K562 (cell line): ENCODE results near the gene ZFPM1. TPM values are rescaled to one million over a fixed set of nuclear protein-coding genes. Genes with fewer than 3 reads are reported as not detected.
A peak's percentile ranks its signal among the peaks of the same experiment; 100 is the strongest.

Experiments used
- E2F6 ChIP-seq, 2 experiments: IDR thresholded peaks; 2 replicates each; pipeline ENCODE4 v1.6.1; 2011; ENCODE audit warnings: borderline replicate concordance in 1 of 2, control low read depth in 1 of 2, low read depth in 1 of 2, low read length in 1 of 2, mild to moderate bottlenecking in 1 of 2, mixed read lengths in 1 of 2, moderate library complexity in 1 of 2; ENCODE audit not compliant: insufficient read depth in 1 of 2, insufficient read length in 1 of 2, poor library complexity in 1 of 2, severe bottlenecking in 1 of 2; ENCODE audit errors: extremely low read depth in 1 of 2
- KDM2B ChIP-seq: fragments of 250-450 bp; sonication (Bioruptor Pico); IDR thresholded peaks from 2 replicates; pipeline ENCODE4 v1.8.0; 2021; ENCODE audit warnings: mild to moderate bottlenecking, moderate library complexity
- MCM5 ChIP-seq: fragments of 450-650 bp; IDR thresholded peaks from 2 replicates; pipeline ENCODE4 v1.6.1; 2016; ENCODE audit warnings: low read depth
- MNT ChIP-seq, 2 experiments: fragments of 450-650 bp; conservative IDR thresholded peaks; 2 replicates each; pipeline ENCODE4 v1.6.1; 2017; ENCODE audit warnings: mild to moderate bottlenecking in 2 of 2, moderate library complexity in 2 of 2
- MXD1 ChIP-seq: fragments of 250-450 bp; sonication (Bioruptor Pico); IDR thresholded peaks from 2 replicates; pipeline ENCODE4 v1.8.0; 2021; ENCODE audit warnings: borderline replicate concordance, mild to moderate bottlenecking, moderate library complexity; ENCODE audit not compliant: poor library complexity, severe bottlenecking
- NFE2 ChIP-seq: IDR thresholded peaks from 2 replicates; pipeline ENCODE4 v1.6.1; 2014; ENCODE audit warnings: antibody characterized with exemption, low read depth
- NKRF ChIP-seq: fragments of 450-650 bp; IDR thresholded peaks from 2 replicates; pipeline ENCODE4 v1.6.1; 2016; ENCODE audit warnings: borderline replicate concordance
- NR2C1 ChIP-seq, 2 experiments: fragments of 450-650 bp; IDR thresholded peaks; 2 replicates each; pipeline ENCODE4 v1.6.1; 2017; ENCODE audit warnings: mild to moderate bottlenecking in 2 of 2, antibody characterized with exemption in 1 of 2, inconsistent platforms in 1 of 2, missing compliant biosample characterization in 1 of 2, missing genetic modification characterization in 1 of 2
- POLR2H ChIP-seq: IDR thresholded peaks from 2 replicates; pipeline ENCODE4 v1.6.1; 2016; ENCODE audit warnings: missing genetic modification characterization, low read depth, mild to moderate bottlenecking, control low read depth, missing compliant biosample characterization, moderate library complexity
- RBBP5 ChIP-seq: fragments of 200-600 bp; sonication (generic); IDR thresholded peaks from 2 replicates; pipeline ENCODE4 v1.6.1; 2012; ENCODE audit warnings: borderline replicate concordance, mild to moderate bottlenecking, low read length, control low read depth, inconsistent platforms; ENCODE audit not compliant: insufficient read depth, poor library complexity, severe bottlenecking
- USF2 ChIP-seq: sonication (generic); formaldehyde crosslinking; IDR thresholded peaks from 2 replicates; pipeline ENCODE4 v1.5.0; 2020; ENCODE audit warnings: missing genetic modification reagents
- ZBTB49 ChIP-seq: sonication (generic); formaldehyde crosslinking; IDR thresholded peaks from 2 replicates; pipeline ENCODE4 v1.8.0; 2022; ENCODE audit warnings: missing genetic modification reagents, mild to moderate bottlenecking, borderline replicate concordance
- ZNF263 ChIP-seq: sonication (generic); formaldehyde crosslinking; IDR thresholded peaks from 2 replicates; pipeline ENCODE4 v1.8.0; 2022; ENCODE audit warnings: mild to moderate bottlenecking, missing genetic modification reagents, borderline replicate concordance
- ZNF766 ChIP-seq: fragments of 200-800 bp; sonication (Bioruptor generic); conservative IDR thresholded peaks from 2 replicates; pipeline ENCODE4 v1.6.1; 2016; ENCODE audit warnings: missing genetic modification characterization, missing compliant biosample characterization
- ZNF77 ChIP-seq: fragments of 250-450 bp; sonication (Bioruptor Pico); IDR thresholded peaks from 2 replicates; pipeline ENCODE4 v1.5.0; 2020
- polyA plus RNA-seq, 8 experiments: library from polyadenylated mRNA; depleted of rRNA in 4 of 8; stranded (reverse) in 5 of 8; unstranded in 3 of 8; fragments of >200 nt; fragmentation: Nextera tagmentation in 2 of 8; fragmentation: Illumina TruSeq in 1 of 8; extraction: Ambion mirVana in 2 of 8; extraction: Trizol in 1 of 8; gene quantifications; 2 replicates each; pipeline versions ENCODE4 v1.2.1 to v1.2.3, GENCODE V29; 2011 to 2014; ENCODE audit warnings: inconsistent platforms in 1 of 8, missing spikeins in 1 of 8
- total RNA-seq, 7 experiments: library from RNA; depleted of rRNA in 6 of 7; stranded (reverse); fragments of >200 nt in 6 of 7; fragmentation: Illumina TruSeq in 2 of 7; extraction: Trizol in 2 of 7; gene quantifications; 2 replicates each; pipeline versions ENCODE4 v1.2.1 to v1.2.3, GENCODE V29; 2011 to 2021; ENCODE audit warnings: low replicate concordance in 1 of 7

The ZFPM1 gene
- total and polyA plus RNA-seq, 9 of the 15 experiments (the other 6 are each of a cell fraction or from before 2014, with no cell fraction given) = 0.03 to 35.9 (median 1.4) TPM

GRCh38 chr16:88570691-88571092 is 117.6 kb downstream of the ZFPM1 start (continued):
- TF ChIP-seq ZNF77 (CRISPR knock-in tag) = no peak
- TF ChIP-seq ZNF766 = 0 out of 2 replicates have a peak, but pooled peaks have one; percentile 44
- TF ChIP-seq E2F6 (IDR thresholded peaks at IDR 0.05; ENCODE audit: borderline replicate concordance in 1 of 2, extremely low read depth in 1 of 2, insufficient read depth in 1 of 2, insufficient read length in 1 of 2, low read depth in 1 of 2, low read length in 1 of 2, poor library complexity in 1 of 2, severe bottlenecking in 1 of 2) = peak in 1 of 2 experiments; percentile 8
- TF ChIP-seq NR2C1 (IDR thresholded peaks at IDR 0.05) = no peak; the same call in 1 of the 2 replicates
- TF ChIP-seq NR2C1 (tag; IDR thresholded peaks at IDR 0.05) = 0 out of 2 replicates have a peak, but pooled peaks have one; percentile 21
- TF ChIP-seq MXD1 (CRISPR knock-in tag) = peak; percentile 39
- peak; percentile 25 for TF ChIP-seq NKRF
- TF ChIP-seq KDM2B (CRISPR knock-in tag) = 0 out of 2 replicates have a peak, but pooled peaks have one; percentile 55
- TF ChIP-seq POLR2H (tag) = no peak
- TF ChIP-seq ZNF263 (CRISPR knock-in tag) = 0 out of 2 replicates have a peak, but pooled peaks have one; percentile 3
- TF ChIP-seq MNT (conservative IDR thresholded peaks at IDR 0.05) = peak; percentile 52 to 67; a peak in 3 of 4 replicates
- no peak for TF ChIP-seq NFE2
- TF ChIP-seq RBBP5 = peak; percentile 22
- TF ChIP-seq ZBTB49 (CRISPR knock-in tag) = no peak
- no peak for TF ChIP-seq MCM5
- TF ChIP-seq USF2 (CRISPR knock-in tag) = no peak
